GM12891 (cell line): Measurements from ENCODE around the gene CPT1A.

Experiments used
- POLR2A ChIP-seq: IDR thresholded peaks from 2 replicates; pipeline ENCODE4 v1.6.1; 2011; ENCODE audit warnings: low read depth, low read length, control low read depth
- POLR2AphosphoS5 ChIP-seq: IDR thresholded peaks from 2 replicates; pipeline ENCODE4 v1.6.1; 2011; ENCODE audit warnings: low read depth, low read length, control low read depth
- POU2F2 ChIP-seq: IDR thresholded peaks from 2 replicates; pipeline ENCODE4 v1.6.1; 2011; ENCODE audit warnings: low read depth, mild to moderate bottlenecking, control low read depth, low read length, moderate library complexity
- TAF1 ChIP-seq: IDR thresholded peaks from 2 replicates; pipeline ENCODE4 v1.6.1; 2011; ENCODE audit warnings: low read depth, low read length, control low read depth

DNA sequence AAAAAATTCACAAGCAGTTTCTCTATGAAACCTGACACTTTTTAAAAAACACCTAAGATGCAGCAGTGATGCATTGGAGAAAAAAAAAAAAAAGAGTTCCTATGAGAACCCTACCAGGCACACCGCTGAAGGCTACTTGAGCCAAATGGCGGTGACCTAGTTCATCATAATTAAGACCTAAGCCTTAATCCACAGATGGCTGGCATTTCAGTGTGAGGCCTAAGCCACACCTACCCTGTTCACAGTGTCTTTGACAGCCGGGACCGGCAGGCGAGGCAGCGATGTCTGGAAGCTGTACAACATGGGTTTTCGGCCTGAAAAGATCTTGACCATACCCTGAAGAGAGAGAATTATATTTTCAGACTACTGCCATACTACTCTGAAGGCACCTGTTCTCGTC lies 38.0 kb downstream of the CPT1A start:
- TF ChIP-seq TAF1 (no peak), POLR2A (no peak), POLR2AphosphoS5 (no peak), POU2F2 (no peak)
